ENCODE results near the gene BOD1L2. TPM values are rescaled to one million over a fixed set of nuclear protein-coding genes. Genes with fewer than 3 reads are reported as not detected.

BOD1L2 gene
- total RNA-seq, 3 donors from 2014 or later, result not detected

GRCh38 chr18:57188851-57189557 lies 42.1 kb downstream of the BOD1L2 start:
- Histone ChIP-seq H3K36me3 (no peaks in the 10 kb centered on the region), H3K9me3 (peaks cover 9 to 32% of the 10 kb centered on the region in 2 donors), H3K27ac (no peak overlapping the region), H3K4me1 (no peaks in the 10 kb centered on the region), H3K27me3 (no peaks in the 10 kb centered on the region), H3K4me3 (no peak overlapping the region)
- TF ChIP-seq POLR2A (IDR thresholded peaks at IDR 0.05), result no peak
- no peak for TF ChIP-seq POLR2AphosphoS5 (IDR thresholded peaks at IDR 0.05)
- no peak for TF ChIP-seq CTCF (IDR thresholded peaks at IDR 0.05)
- intact Hi-C loops (cut with DNase I; ENCODE audit: low total_unique reads), result no loop called here
- DNase-seq (ENCODE audit: low spot score in 2 of 2), result no peak

- DNase-seq (ENCODE audit: low spot score in 2 of 2), result no peak
- peaks cover 9 to 27% of the 10 kb centered on the region in 2 donors for H3K9me3 ChIP-seq
- TF ChIP-seq POLR2AphosphoS5 (IDR thresholded peaks at IDR 0.05) (no peak), POLR2A (IDR thresholded peaks at IDR 0.05) (no peak), CTCF (IDR thresholded peaks at IDR 0.05) (no peak)
- intact Hi-C loops (cut with DNase I; ENCODE audit: low total_unique reads), result loop anchor here (2.0 kb wide), 1 partner anchor 77 kb away; no protein-coding TSS in a partner anchor
- no peak overlapping the region for H3K27ac ChIP-seq
- H3K4me1 ChIP-seq, result no peaks in the 10 kb centered on the region
- H3K4me3 ChIP-seq, result no peak overlapping the region
- H3K27me3 ChIP-seq, result no peaks in the 10 kb centered on the region
- H3K36me3 ChIP-seq, result no peaks in the 10 kb centered on the region
Measured at GRCh38 chr18:57190026-57190425, 43.1 kb downstream of the BOD1L2 start.

GRCh38 chr18:57194070-57194469 lies 47.2 kb downstream of the BOD1L2 start:
- Histone ChIP-seq H3K4me3 (no peak overlapping the region), H3K4me1 (no peaks in the 10 kb centered on the region), H3K9me3 (no peaks in the 10 kb centered on the region), H3K27me3 (no peaks in the 10 kb centered on the region), H3K27ac (no peak overlapping the region), H3K36me3 (no peaks in the 10 kb centered on the region)
- TF ChIP-seq POLR2AphosphoS5 (IDR thresholded peaks at IDR 0.05) (no peak), CTCF (IDR thresholded peaks at IDR 0.05) (no peak), POLR2A (IDR thresholded peaks at IDR 0.05) (no peak)
- no peak for DNase-seq (ENCODE audit: low spot score in 2 of 2)
- intact Hi-C loops (cut with DNase I; ENCODE audit: low total_unique reads), result no loop called here

GRCh38 chr18:57194622-57195021 lies 47.7 kb downstream of the BOD1L2 start:
- Histone ChIP-seq H3K27ac (no peak overlapping the region), H3K27me3 (no peaks in the 10 kb centered on the region), H3K4me3 (no peak overlapping the region), H3K9me3 (no peaks in the 10 kb centered on the region), H3K4me1 (no peaks in the 10 kb centered on the region), H3K36me3 (no peaks in the 10 kb centered on the region)
- DNase-seq (ENCODE audit: low spot score in 2 of 2), result no peak
- intact Hi-C loops (cut with DNase I; ENCODE audit: low total_unique reads), result no loop called here
- TF ChIP-seq POLR2A (IDR thresholded peaks at IDR 0.05), result no peak
- no peak for TF ChIP-seq POLR2AphosphoS5 (IDR thresholded peaks at IDR 0.05)
- no peak for TF ChIP-seq CTCF (IDR thresholded peaks at IDR 0.05)

GRCh38 chr18:57195341-57195740 lies 48.5 kb downstream of the BOD1L2 start:
- Histone ChIP-seq H3K4me3 (no peak overlapping the region), H3K4me1 (no peaks in the 10 kb centered on the region), H3K27me3 (no peaks in the 10 kb centered on the region), H3K27ac (no peak overlapping the region), H3K9me3 (no peaks in the 10 kb centered on the region), H3K36me3 (no peaks in the 10 kb centered on the region)
- no peak for DNase-seq (ENCODE audit: low spot score in 2 of 2)
- intact Hi-C loops (cut with DNase I; ENCODE audit: low total_unique reads), result no loop called here
- TF ChIP-seq POLR2A (IDR thresholded peaks at IDR 0.05) (no peak), POLR2AphosphoS5 (IDR thresholded peaks at IDR 0.05) (no peak), CTCF (IDR thresholded peaks at IDR 0.05) (no peak)

All from breast epithelium (tissue), 4 donors.